T-helper 17 cell (primary cell): Measurements from ENCODE around the gene PLCL2. TPM values are rescaled to one million over a fixed set of nuclear protein-coding genes. Genes with fewer than 3 reads are reported as not detected.
A peak's percentile ranks its signal among the peaks of the same experiment; 100 is the strongest.

ENCODE experiments used
- ATAC-seq: fragments of 150-1000 bp; cut with Tn5 transposase; 2 replicates; pipeline ENCODE4 v1.10.0; 2021; ENCODE audit warnings: mild to moderate bottlenecking, moderate library complexity
- DNase-seq, 3 donors: peaks; one replicate each; pipeline versions ENCODE4 v3.0.0 to v3.0.0-alpha.2; 2020 to 2021
- H3K9me3 ChIP-seq: one replicate; pipeline ENCODE4 v1.7.0; 2013; ENCODE audit warnings: low read length, mild to moderate bottlenecking; ENCODE audit not compliant: control insufficient read depth, poor library complexity, severe bottlenecking
- H3K27ac Mint-ChIP-seq: one replicate; pipeline ENCODE4 v1.8.0; 2022; ENCODE audit warnings: mild to moderate bottlenecking, moderate library complexity, mixed read lengths
- H3K27me3 Mint-ChIP-seq: one replicate; pipeline ENCODE4 v1.8.0; 2022; ENCODE audit warnings: mixed read lengths
- H3K36me3 Mint-ChIP-seq: one replicate; pipeline ENCODE4 v1.8.0; 2022; ENCODE audit warnings: low read depth, mixed read lengths
- H3K4me1 Mint-ChIP-seq: one replicate; pipeline ENCODE4 v1.8.0; 2022; ENCODE audit warnings: mild to moderate bottlenecking, mixed read lengths
- H3K4me3 Mint-ChIP-seq: one replicate; pipeline ENCODE4 v1.8.0; 2022; ENCODE audit warnings: mild to moderate bottlenecking, moderate library complexity, mixed read lengths
- total RNA-seq, 4 donors: library from RNA in 2 of 4; stranded (reverse) in 2 of 4; gene quantifications; one replicate each; pipeline ENCODE4 v1.2.3 and lab custom pipeline; 2022 to 2026

PLCL2 gene
- total RNA-seq, 2 donors from 2014 or later: 53.5 to 55.3 TPM

DNA sequence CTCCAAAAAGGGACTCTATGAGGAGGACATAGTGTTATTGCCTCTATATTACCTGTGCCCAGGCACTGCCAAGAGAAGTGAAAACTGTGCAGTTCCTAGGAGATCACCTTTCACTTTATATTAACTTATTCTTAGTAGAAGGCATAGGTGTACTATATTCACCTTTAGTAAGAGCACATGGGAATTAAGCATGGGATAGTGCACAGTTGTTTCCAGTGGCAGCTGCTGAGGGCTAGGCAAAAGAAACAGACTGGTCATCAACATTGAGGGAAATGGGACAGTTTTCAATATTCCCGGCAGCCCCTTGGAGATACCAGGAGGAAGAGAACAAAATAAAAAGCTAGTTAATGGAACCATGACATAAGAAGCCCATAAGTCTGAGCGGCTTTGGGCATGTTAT, 100.9 kb downstream of the PLCL2 start:
- no peaks in the 10 kb centered on the region for H3K9me3 ChIP-seq
- Mint-ChIP-seq H3K4me3 (no peak overlapping the region), H3K36me3 (no peaks in the 10 kb centered on the region), H3K27ac (no peak overlapping the region), H3K27me3 (no peaks in the 10 kb centered on the region), H3K4me1 (peaks cover 27% of the 10 kb centered on the region)
- DNase-seq (no peak), ATAC-seq (no peak)

DNA sequence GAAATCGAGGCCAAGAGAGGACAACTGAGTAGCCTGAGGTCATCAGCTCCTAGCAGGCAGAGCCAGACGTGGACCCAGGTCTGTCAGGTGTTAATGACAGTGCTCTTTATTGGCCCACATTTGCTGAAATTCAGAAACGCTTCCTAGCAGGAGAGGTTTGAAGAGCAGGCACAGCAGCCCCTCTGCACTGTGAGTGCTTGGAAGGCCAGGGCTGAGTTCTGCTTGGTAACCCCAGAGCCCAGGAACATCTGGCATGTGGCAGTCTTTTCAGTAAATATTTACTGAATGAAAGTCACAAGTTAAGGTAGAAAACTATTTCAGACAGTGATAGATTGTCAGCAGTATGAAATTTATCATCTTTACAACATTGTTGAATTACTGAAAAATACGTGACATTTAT, 102.4 kb downstream of the PLCL2 start:
- H3K9me3 ChIP-seq: no peaks in the 10 kb centered on the region
- Mint-ChIP-seq H3K4me1 (peaks cover 34% of the 10 kb centered on the region), H3K36me3 (peaks cover under 1% of the 10 kb centered on the region), H3K27ac (no peak overlapping the region), H3K27me3 (no peaks in the 10 kb centered on the region), H3K4me3 (no peak overlapping the region)
- DNase-seq (no peak), ATAC-seq (no peak)

- Mint-ChIP-seq H3K36me3 (peaks cover 3% of the 10 kb centered on the region), H3K27ac (no peak overlapping the region), H3K4me3 (no peak overlapping the region), H3K27me3 (no peaks in the 10 kb centered on the region), H3K4me1 (peaks cover 45% of the 10 kb centered on the region)
- DNase-seq (no peak), ATAC-seq (no peak)
- no peaks in the 10 kb centered on the region for H3K9me3 ChIP-seq
Observed at GRCh38 chr3:16990163-16990562, 105.4 kb downstream of the PLCL2 start.

- no peak overlapping the region for H3K4me3 Mint-ChIP-seq
- H3K9me3 ChIP-seq: no peaks in the 10 kb centered on the region
- H3K4me1 Mint-ChIP-seq: peaks cover 50% of the 10 kb centered on the region
- H3K27ac Mint-ChIP-seq: no peak overlapping the region
- ATAC-seq: no peak
- H3K27me3 Mint-ChIP-seq: no peaks in the 10 kb centered on the region
- no peak for DNase-seq
- H3K36me3 Mint-ChIP-seq: peaks cover 3% of the 10 kb centered on the region
Observed at GRCh38 chr3:16992198-16992597, 107.4 kb downstream of the PLCL2 start.

GRCh38 chr3:16993227-16993626, 108.5 kb downstream of the PLCL2 start:
- DNase-seq (no peak), ATAC-seq (no peak)
- H3K9me3 ChIP-seq: no peaks in the 10 kb centered on the region
- Mint-ChIP-seq H3K27me3 (no peaks in the 10 kb centered on the region), H3K4me1 (peaks cover 50% of the 10 kb centered on the region), H3K27ac (no peak overlapping the region), H3K36me3 (peaks cover 3% of the 10 kb centered on the region), H3K4me3 (no peak overlapping the region)

DNA sequence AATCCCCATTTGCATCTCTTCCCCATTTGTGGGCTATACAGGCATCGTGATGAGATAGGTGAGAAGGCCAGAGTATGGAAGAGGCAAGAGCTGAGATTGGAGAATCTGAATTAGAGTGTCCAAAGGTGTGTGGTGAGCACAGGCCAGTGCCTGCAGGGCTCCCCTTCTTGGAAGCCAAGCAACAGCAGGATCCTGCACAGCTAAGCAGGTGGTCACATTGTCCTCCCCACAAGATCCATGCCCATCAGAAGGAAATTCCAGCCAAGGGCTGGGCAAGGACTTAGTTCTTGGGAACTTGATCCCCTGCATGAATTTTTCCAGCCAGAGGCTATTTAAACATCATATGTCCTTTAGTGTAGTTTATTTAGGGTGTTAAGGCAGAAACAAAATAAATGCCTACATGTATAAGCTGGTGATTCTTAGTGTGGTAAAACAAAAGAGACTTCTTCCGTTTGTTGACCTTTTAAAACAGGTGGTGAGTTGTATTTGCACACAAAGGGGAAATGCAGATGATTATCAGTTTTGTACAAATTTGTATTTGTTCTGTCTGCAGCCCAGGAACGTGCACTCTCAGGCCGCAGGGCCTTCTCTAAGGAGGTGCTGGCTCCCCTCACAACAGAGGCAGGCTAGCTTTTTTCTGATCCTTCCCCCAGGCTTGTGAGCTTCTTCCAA, 110.2 kb downstream of the PLCL2 start:
- no peak overlapping the region for H3K4me3 Mint-ChIP-seq
- peaks cover 3% of the 10 kb centered on the region for H3K36me3 Mint-ChIP-seq
- ATAC-seq: no peak
- peaks cover 53% of the 10 kb centered on the region for H3K4me1 Mint-ChIP-seq
- no peaks in the 10 kb centered on the region for H3K27me3 Mint-ChIP-seq
- no peak for DNase-seq
- H3K27ac Mint-ChIP-seq: no peak overlapping the region
- H3K9me3 ChIP-seq: no peaks in the 10 kb centered on the region

GRCh38 chr3:16995601-16996000, 110.8 kb downstream of the PLCL2 start:
- no peaks in the 10 kb centered on the region for H3K9me3 ChIP-seq
- peaks cover 53% of the 10 kb centered on the region for H3K4me1 Mint-ChIP-seq
- no peaks in the 10 kb centered on the region for H3K27me3 Mint-ChIP-seq
- peak overlapping the region; percentile 46 for H3K4me3 Mint-ChIP-seq
- ATAC-seq: no peak
- peaks cover 3% of the 10 kb centered on the region for H3K36me3 Mint-ChIP-seq
- DNase-seq: no peak
- H3K27ac Mint-ChIP-seq: peak overlapping the region; percentile 60

DNA sequence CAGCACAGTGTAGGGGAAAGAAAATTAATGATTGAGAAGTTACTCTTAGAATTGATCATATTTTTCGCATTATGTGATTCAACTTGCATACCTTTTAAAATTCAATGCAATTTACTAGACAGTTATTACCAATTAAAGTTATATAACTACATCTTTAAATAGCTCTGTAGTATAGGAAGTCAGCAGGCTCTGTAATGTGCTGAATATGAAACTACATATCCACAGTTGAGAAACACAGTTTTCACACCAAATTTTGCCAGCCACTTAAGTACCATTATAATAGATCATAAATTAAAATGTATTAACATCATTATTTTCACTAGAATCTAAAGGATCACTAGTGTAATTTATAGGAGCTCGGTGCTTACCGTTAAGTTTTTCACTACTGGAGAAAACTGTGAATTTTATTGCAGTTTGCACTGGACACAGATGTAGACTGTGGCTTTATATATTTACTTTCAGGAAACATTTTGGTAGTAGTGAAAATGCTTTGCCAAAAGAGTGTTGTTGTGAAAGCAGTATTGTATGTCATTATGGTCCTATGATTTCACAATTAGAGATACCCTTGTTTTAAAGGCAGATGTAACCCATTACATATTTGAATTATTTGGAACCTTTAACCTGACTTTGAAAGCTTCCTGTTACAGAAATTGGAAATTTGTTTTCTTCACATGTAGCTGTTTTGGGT, 113.6 kb downstream of the PLCL2 start:
- Mint-ChIP-seq H3K27ac (no peak overlapping the region), H3K27me3 (no peaks in the 10 kb centered on the region), H3K4me3 (no peak overlapping the region), H3K4me1 (peaks cover 44% of the 10 kb centered on the region), H3K36me3 (peaks cover 3% of the 10 kb centered on the region)
- DNase-seq (no peak), ATAC-seq (no peak)
- no peaks in the 10 kb centered on the region for H3K9me3 ChIP-seq

DNA sequence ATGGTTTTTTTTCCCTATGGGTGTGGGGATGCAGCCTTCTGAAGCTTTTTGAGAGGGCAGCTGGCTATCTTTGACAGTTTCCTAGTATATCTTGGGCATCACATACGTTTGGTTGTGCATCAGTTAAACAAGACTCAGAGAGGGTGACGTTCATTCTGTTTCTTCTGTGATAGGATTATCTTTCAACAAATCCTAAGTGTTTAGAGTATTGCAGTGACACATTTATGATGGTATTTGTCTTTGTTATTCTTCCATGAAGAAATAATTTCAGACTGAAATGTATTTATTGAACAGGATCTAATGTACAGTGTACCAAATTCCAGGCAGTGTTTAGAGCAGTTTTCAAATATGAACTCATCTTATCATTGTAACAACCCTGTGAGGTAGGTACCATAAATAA, 114.4 kb downstream of the PLCL2 start:
- peaks cover 45% of the 10 kb centered on the region for H3K4me1 Mint-ChIP-seq
- ATAC-seq: no peak
- no peaks in the 10 kb centered on the region for H3K9me3 ChIP-seq
- H3K4me3 Mint-ChIP-seq: no peak overlapping the region
- H3K27ac Mint-ChIP-seq: no peak overlapping the region
- H3K27me3 Mint-ChIP-seq: no peaks in the 10 kb centered on the region
- peaks cover 3% of the 10 kb centered on the region for H3K36me3 Mint-ChIP-seq
- DNase-seq: no peak

GRCh38 chr3:16999871-17000270, 115.1 kb downstream of the PLCL2 start:
- no peak for DNase-seq
- H3K27me3 Mint-ChIP-seq: no peaks in the 10 kb centered on the region
- ATAC-seq: no peak
- no peak overlapping the region for H3K4me3 Mint-ChIP-seq
- peaks cover 46% of the 10 kb centered on the region for H3K4me1 Mint-ChIP-seq
- H3K36me3 Mint-ChIP-seq: peaks cover 3% of the 10 kb centered on the region
- H3K9me3 ChIP-seq: no peaks in the 10 kb centered on the region
- no peak overlapping the region for H3K27ac Mint-ChIP-seq

GRCh38 chr3:17003457-17003856, 118.7 kb downstream of the PLCL2 start:
- H3K4me1 Mint-ChIP-seq: peaks cover 43% of the 10 kb centered on the region
- no peak overlapping the region for H3K4me3 Mint-ChIP-seq
- peaks cover 3% of the 10 kb centered on the region for H3K36me3 Mint-ChIP-seq
- no peak for ATAC-seq
- no peak overlapping the region for H3K27ac Mint-ChIP-seq
- no peaks in the 10 kb centered on the region for H3K27me3 Mint-ChIP-seq
- no peak for DNase-seq
- H3K9me3 ChIP-seq: no peaks in the 10 kb centered on the region

- peaks cover 1% of the 10 kb centered on the region for H3K36me3 Mint-ChIP-seq
- ATAC-seq: no peak
- H3K4me1 Mint-ChIP-seq: peaks cover 34% of the 10 kb centered on the region
- no peak overlapping the region for H3K4me3 Mint-ChIP-seq
- no peaks in the 10 kb centered on the region for H3K9me3 ChIP-seq
- H3K27me3 Mint-ChIP-seq: no peaks in the 10 kb centered on the region
- DNase-seq: no peak
- H3K27ac Mint-ChIP-seq: peak overlapping the region; percentile 72
Observed at GRCh38 chr3:17006132-17006852, 121.5 kb downstream of the PLCL2 start.

GRCh38 chr3:17007284-17007683, 122.5 kb downstream of the PLCL2 start:
- no peaks in the 10 kb centered on the region for H3K27me3 Mint-ChIP-seq
- H3K27ac Mint-ChIP-seq: no peak overlapping the region
- H3K4me1 Mint-ChIP-seq: peaks cover 30% of the 10 kb centered on the region
- ATAC-seq (no peak), DNase-seq (no peak)
- H3K9me3 ChIP-seq: no peaks in the 10 kb centered on the region
- no peak overlapping the region for H3K4me3 Mint-ChIP-seq
- H3K36me3 Mint-ChIP-seq: no peaks in the 10 kb centered on the region
